Activated CD4-positive, alpha-beta memory T cell treated with anti-CD3 and anti-CD28 coated beads, Interleukin-2, amount 10 ng/mL, durations not matched to agents 7 days and 5 days (primary cell): ENCODE data around the gene ADGRD1. TPM values are rescaled to one million over a fixed set of nuclear protein-coding genes. Genes with fewer than 3 reads are reported as not detected.

Source experiments
- CTCF ChIA-PET: fragments of 350-600 bp; sonication (Branson Sonifier 250); formaldehyde crosslinking; loops from one replicate; lab custom pipeline; 2021; ENCODE audit warnings: antibody characterized with exemption, inconsistent platforms; lab: Charles Lee
- POLR2A ChIA-PET: fragments of 350-600 bp; sonication (Branson Sonifier 250); formaldehyde crosslinking; loops from one replicate; lab custom pipeline; 2021; ENCODE audit warnings: antibody characterized with exemption; lab: Charles Lee
- DNase-seq: peaks from one replicate; pipeline ENCODE4 v3.0.0-alpha.2; 2020
- H3K27ac Mint-ChIP-seq: one replicate; pipeline ENCODE4 v1.8.0; 2021; ENCODE audit warnings: mild to moderate bottlenecking, mixed read lengths
- H3K27me3 Mint-ChIP-seq: one replicate; pipeline ENCODE4 v1.8.0; 2021; ENCODE audit warnings: mixed read lengths
- H3K36me3 Mint-ChIP-seq: one replicate; pipeline ENCODE4 v1.8.0; 2021; ENCODE audit warnings: low read depth, mixed read lengths
- H3K4me1 Mint-ChIP-seq: one replicate; pipeline ENCODE4 v1.8.0; 2021; ENCODE audit warnings: mixed read lengths
- H3K4me3 Mint-ChIP-seq: one replicate; pipeline ENCODE4 v1.8.0; 2021; ENCODE audit warnings: mild to moderate bottlenecking, mixed read lengths
- H3K9me3 Mint-ChIP-seq: one replicate; pipeline ENCODE4 v1.8.0; 2021; ENCODE audit warnings: mixed read lengths
- total RNA-seq, 2 experiments: library from RNA; stranded (reverse); gene quantifications; one replicate each; pipeline ENCODE4 v1.2.3, GENCODE V29; 2021

ADGRD1 gene
- total RNA-seq, 2 experiments from 2014 or later, result 0.23 TPM; not detected in 1

DNA sequence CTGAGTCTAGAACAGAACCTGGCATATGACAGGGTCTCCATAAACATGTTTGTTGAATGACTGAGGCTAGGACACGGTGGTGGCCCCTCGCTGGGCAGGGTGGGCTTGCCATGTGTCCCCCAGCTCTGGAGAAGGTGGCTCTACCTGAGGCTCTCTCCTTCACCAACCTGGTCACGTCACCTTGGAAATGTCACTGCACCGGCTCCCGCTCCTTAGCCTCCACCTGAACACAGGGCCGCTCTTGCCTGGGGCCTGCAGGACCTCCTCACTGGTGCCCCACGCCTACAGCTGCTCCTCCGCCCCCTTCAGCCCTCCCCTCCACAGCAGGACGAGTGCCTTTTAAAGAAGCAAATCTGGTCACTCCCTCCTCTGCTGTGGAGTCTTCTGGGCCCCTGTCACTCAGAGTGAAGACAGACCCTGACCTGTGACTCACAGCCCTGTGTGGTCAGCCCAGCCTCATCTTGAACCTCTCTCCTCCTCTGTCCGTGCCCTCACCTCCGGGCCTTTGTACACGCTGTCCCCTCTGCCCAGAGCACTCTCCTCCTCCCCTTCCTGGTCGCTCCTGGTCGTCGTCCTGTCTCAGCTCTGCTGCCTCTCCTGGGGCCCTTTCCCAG, 81.0 kb downstream of the ADGRD1 start:
- CTCF ChIA-PET, result no interaction called here
- no peak for DNase-seq
- no peak overlapping the region for H3K27ac Mint-ChIP-seq
- no peaks in the 10 kb centered on the region for H3K36me3 Mint-ChIP-seq
- peaks cover 17% of the 10 kb centered on the region for H3K9me3 Mint-ChIP-seq
- POLR2A ChIA-PET, result no interaction called here
- no peak overlapping the region for H3K4me3 Mint-ChIP-seq
- H3K4me1 Mint-ChIP-seq, result no peaks in the 10 kb centered on the region
- H3K27me3 Mint-ChIP-seq, result no peaks in the 10 kb centered on the region

DNA sequence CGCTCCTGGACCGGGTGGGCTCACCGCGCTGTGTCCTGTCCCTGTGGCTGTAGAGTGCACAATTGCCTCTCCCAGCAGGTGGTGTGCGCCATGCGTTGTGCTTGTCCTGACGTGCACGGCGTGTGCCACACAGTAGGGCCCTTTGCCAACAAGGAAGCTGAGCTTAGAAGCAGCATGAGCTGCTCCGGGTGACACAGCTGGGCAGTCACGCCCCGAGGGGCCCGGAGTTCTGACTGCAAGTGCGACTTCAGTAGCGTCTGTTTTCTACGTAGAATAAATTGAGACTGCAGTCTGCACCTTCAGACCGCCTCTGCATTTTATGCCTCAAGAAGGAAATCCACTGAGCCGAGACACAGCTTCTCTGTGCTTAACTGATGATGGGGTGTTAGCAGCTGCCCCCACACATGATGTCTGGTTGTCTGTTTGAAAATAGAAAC, 81.6 kb downstream of the ADGRD1 start:
- Mint-ChIP-seq H3K36me3 (no peaks in the 10 kb centered on the region), H3K27ac (no peak overlapping the region), H3K27me3 (no peaks in the 10 kb centered on the region), H3K4me1 (no peaks in the 10 kb centered on the region), H3K9me3 (peaks cover 17% of the 10 kb centered on the region), H3K4me3 (no peak overlapping the region)
- ChIA-PET CTCF (no interaction called here), POLR2A (no interaction called here)
- no peak for DNase-seq

DNA sequence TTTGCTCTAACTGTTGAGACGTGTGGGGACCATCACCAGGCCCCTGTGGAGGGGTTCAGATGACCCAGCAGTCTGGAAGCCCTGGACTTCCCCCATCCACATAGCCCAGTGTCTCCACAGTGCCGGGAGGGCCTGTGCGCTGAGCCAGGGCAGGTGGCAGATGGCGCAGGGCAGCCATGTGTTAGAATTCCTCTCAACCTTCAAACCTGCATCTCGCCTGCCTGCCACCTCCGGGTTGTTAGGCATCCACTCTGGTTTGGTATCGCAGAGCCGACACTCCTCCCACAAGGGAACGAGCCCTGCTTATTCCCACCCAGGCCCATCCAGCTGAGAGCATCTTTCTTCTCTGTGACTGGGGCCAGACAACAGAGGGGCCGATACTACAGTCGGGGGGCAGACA, 84.5 kb downstream of the ADGRD1 start:
- H3K4me3 Mint-ChIP-seq, result no peak overlapping the region
- no peaks in the 10 kb centered on the region for H3K4me1 Mint-ChIP-seq
- DNase-seq, result no peak
- ChIA-PET CTCF (no interaction called here), POLR2A (no interaction called here)
- peaks cover 17% of the 10 kb centered on the region for H3K9me3 Mint-ChIP-seq
- H3K27ac Mint-ChIP-seq, result no peak overlapping the region
- no peaks in the 10 kb centered on the region for H3K36me3 Mint-ChIP-seq
- H3K27me3 Mint-ChIP-seq, result no peaks in the 10 kb centered on the region

DNA sequence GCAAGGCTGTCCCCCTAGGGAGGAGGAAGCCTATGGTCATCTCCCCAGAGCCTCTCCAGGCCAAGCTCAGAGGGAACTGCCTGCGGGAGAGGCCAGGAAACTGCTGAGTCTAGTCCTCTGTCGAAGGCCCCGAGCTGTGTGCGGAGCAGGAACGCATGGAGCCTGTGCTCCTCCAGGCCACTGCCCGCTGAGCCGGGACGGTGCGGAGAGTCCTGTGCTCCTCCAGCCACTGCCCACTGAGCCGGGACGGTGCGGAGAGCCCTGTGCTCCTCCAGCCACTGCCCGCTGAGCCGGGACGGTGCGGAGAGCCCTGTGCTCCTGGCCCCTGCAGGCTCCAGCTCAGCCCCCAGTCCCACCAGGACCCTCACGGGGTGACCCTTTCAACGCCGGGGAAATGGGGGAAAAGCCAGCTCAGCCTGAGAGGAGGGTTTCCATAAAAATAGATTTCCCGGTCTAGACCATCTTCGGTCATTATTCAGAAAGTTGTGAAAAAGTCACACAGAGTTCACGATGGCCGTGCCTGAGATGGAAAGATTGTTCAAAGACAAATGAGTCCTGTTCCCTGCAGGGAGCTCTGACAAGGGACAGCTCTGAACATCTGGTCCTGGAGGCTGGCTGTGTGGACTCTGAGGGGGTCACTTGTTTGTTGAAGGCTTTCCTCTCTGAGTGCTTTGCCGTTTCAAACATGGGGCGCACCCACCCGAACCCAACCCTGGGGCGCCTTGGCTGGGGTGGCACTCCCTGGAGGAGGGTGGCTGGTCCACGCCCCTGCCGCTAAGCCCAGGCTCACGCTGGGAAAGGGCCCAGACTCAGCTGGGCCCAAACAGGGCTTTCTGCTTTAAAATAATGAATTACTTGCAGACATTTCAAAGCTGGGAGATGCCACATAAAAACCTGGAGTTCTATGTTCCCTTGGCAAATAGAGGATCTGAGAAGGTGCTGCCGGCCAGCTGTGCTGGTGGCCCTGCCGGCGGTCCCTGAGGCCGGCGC, 85.5 kb downstream of the ADGRD1 start:
- CTCF ChIA-PET, result no interaction called here
- no peak overlapping the region for H3K4me3 Mint-ChIP-seq

DNA sequence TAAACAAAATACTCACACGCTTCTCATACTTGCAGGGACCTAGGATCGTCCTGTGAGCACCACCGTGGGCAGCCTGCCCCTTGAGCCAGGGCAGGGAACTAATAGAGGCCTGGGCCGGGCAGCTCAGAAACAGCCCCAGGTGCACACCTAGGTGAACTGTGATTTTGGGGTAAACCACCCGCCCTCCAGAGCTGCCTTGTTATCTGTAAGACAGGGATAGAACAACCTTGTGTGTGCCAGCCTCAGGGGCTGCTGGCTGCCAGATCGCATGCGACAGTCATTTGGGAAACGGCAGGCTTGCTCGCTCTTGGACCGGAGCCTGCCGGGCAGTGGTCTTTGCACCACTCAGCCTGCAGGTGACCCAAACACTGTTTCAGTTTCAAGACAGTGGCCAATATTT, 86.8 kb downstream of the ADGRD1 start:
- no peaks in the 10 kb centered on the region for H3K4me1 Mint-ChIP-seq
- no peak overlapping the region for H3K27ac Mint-ChIP-seq
- DNase-seq, result no peak
- no peaks in the 10 kb centered on the region for H3K36me3 Mint-ChIP-seq
- no peaks in the 10 kb centered on the region for H3K27me3 Mint-ChIP-seq
- ChIA-PET POLR2A (no interaction called here), CTCF (no interaction called here)
- H3K4me3 Mint-ChIP-seq, result no peak overlapping the region
- H3K9me3 Mint-ChIP-seq, result peaks cover 17% of the 10 kb centered on the region

More for the DNA sequence above, 85.5 kb downstream of the ADGRD1 start:
- DNase-seq, result no peak
- POLR2A ChIA-PET, result no interaction called here
- H3K36me3 Mint-ChIP-seq, result no peaks in the 10 kb centered on the region
- H3K27ac Mint-ChIP-seq, result no peak overlapping the region
- H3K27me3 Mint-ChIP-seq, result no peaks in the 10 kb centered on the region
- H3K9me3 Mint-ChIP-seq, result peaks cover 17% of the 10 kb centered on the region
- no peaks in the 10 kb centered on the region for H3K4me1 Mint-ChIP-seq

DNA sequence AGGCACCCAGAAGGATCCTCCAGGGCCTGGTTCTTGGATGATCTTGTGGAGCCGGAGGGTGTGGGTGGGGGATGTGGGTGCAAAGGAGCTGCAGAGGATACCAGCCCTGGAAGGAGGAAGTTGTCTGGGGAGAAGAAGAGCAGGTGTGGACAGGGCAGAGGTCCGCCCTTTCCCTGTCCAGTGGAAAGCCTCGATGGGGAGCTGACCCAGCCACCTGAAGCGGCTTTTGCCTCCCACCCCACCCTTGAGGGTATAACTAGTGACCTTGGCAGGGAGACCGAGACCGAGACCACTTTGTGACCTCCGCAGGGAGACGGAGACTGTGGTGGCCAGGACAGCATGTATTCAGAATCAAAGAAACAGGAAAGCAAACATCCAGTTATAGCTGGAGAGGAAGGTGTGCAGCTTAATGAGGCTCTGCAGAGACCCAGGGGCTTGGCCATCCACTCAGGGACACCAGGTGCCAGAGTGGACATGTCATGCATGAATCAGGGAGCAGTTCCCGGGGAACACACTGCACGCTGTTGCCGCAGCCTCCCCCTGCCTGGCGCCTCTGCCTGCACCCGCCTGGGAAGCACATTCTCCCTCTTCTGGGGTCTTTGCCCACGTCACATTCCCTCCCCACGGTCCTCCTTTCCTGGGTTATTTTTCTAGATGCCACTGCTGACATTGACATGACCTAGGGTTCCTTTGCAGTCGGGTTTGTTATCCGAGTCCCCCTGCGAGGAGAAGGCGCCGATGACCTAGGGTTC, 87.7 kb downstream of the ADGRD1 start:
- H3K27me3 Mint-ChIP-seq, result no peaks in the 10 kb centered on the region
- DNase-seq, result no peak
- no peaks in the 10 kb centered on the region for H3K36me3 Mint-ChIP-seq
- H3K27ac Mint-ChIP-seq, result no peak overlapping the region
- H3K9me3 Mint-ChIP-seq, result peaks cover 14% of the 10 kb centered on the region
- no peaks in the 10 kb centered on the region for H3K4me1 Mint-ChIP-seq
- POLR2A ChIA-PET, result no interaction called here
- H3K4me3 Mint-ChIP-seq, result no peak overlapping the region
- CTCF ChIA-PET, result no interaction called here

DNA sequence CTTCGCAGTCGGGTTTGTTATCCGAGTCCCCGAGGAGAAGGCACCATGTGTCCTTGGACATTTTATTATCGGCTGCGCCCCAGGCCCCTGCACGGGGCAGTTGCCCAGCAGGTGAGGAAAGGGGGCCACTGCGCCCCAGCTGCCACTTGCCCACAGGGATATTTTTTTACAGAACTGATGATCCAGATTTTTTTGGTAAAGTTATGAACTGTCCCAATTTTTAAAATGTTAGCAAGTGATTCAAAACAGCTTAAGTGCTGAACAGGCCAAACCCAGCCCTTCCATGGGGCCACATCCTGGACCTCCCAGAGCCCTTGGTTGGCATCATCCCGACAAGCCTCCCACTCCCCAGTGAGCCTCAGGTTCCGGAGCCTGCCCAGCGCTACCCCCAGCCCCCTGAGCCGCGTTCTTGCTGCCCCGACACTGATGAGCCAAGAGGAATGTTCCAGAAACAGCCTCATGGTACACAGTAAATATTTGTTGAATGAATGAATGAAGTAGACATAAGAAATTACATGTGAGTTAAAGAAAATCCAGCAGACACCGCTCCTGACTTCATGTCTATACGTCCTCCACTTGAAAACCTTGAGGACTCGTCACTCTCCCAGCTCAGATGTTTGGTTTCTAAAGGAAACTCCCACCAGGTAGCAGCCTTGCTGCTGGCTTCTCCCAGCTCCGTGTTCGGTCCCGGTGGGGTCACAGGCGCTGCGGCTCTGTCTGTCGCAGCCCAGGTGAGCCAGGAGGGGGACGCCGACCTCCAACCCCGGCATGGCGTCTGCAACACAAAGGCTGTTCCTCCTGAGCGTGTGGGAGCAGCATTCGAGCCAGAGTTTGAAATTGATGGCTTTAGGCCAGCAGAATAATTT, 88.5 kb downstream of the ADGRD1 start:
- peaks cover 6% of the 10 kb centered on the region for H3K9me3 Mint-ChIP-seq
- no peak overlapping the region for H3K27ac Mint-ChIP-seq
- no peaks in the 10 kb centered on the region for H3K27me3 Mint-ChIP-seq
- no peak for DNase-seq
- ChIA-PET CTCF (no interaction called here), POLR2A (no interaction called here)
- H3K36me3 Mint-ChIP-seq, result no peaks in the 10 kb centered on the region
- H3K4me3 Mint-ChIP-seq, result no peak overlapping the region
- H3K4me1 Mint-ChIP-seq, result no peaks in the 10 kb centered on the region

DNA sequence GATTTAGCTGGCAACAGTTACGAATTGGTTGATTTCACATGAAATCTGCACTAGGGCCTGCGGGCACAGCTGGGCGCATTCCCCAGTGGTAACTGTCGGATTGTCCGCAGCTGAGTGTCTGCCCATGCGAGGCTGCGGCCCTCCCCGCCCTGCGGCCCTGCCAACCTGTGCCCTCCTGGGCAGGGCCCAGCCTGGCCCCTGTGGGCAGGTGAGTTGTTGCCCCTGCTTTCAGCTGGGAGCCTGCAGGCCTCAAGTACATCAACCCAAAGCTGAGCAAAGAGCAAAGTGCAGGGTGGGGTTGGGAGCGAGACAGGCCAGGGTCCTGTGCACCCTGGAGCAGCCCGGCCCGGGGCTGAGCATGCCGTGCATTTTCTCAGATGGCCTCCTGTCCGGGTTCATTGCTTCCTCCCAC, 89.1 kb downstream of the ADGRD1 start:
- Mint-ChIP-seq H3K27ac (no peak overlapping the region), H3K4me1 (no peaks in the 10 kb centered on the region), H3K36me3 (no peaks in the 10 kb centered on the region), H3K27me3 (no peaks in the 10 kb centered on the region), H3K4me3 (no peak overlapping the region), H3K9me3 (peaks cover 2% of the 10 kb centered on the region)
- ChIA-PET POLR2A (no interaction called here), CTCF (no interaction called here)
- no peak for DNase-seq

DNA sequence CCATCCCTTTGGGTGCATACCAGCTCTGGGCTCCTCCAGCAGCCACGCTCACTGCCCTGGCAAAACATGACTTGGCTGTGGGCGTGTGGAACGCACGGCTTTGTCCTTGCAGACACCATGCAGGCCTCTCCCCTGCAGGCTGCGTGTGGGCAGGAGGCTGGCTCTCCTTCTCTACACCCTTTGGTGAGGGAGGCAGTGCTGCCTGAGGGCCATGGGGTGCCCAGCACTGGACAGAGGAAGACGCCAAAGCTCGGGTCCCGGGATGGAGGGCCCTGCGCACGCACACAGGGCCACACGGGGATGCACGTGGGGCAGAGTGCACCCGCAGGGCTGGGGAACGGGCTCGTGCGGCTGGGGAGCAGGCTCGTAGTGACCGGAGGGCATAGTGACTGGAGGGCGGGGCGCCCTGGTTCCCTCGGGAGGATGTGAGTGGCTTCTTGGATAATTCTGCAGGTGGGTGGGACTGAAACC, 89.7 kb downstream of the ADGRD1 start:
- Mint-ChIP-seq H3K27ac (no peak overlapping the region), H3K4me3 (no peak overlapping the region), H3K9me3 (no peaks in the 10 kb centered on the region), H3K4me1 (no peaks in the 10 kb centered on the region), H3K27me3 (no peaks in the 10 kb centered on the region), H3K36me3 (no peaks in the 10 kb centered on the region)
- CTCF ChIA-PET, result no interaction called here
- no peak for DNase-seq
- POLR2A ChIA-PET, result no interaction called here

DNA sequence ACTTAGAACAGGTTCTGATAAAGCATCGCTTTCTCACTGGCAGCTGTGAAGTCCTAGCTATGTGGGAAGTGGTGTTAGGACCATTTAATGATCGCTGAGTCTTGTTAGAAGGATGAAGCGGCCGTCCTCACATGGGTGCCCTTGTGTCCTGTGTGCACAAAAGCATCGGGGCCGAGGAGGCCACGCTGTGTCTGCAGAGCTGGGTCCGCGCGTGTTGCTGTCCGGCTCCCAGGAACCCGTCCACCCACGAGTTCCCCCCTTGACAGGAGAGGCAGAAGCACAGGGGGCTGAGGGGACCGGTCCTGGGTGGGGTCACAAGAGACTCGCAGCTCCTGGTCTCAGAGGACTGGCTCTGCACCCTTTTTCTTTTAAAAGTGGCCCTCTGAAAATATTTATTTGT, 90.4 kb downstream of the ADGRD1 start:
- Mint-ChIP-seq H3K4me3 (no peak overlapping the region), H3K4me1 (no peaks in the 10 kb centered on the region), H3K27ac (no peak overlapping the region), H3K36me3 (no peaks in the 10 kb centered on the region), H3K27me3 (no peaks in the 10 kb centered on the region), H3K9me3 (no peaks in the 10 kb centered on the region)
- DNase-seq, result no peak
- ChIA-PET POLR2A (no interaction called here), CTCF (no interaction called here)

DNA sequence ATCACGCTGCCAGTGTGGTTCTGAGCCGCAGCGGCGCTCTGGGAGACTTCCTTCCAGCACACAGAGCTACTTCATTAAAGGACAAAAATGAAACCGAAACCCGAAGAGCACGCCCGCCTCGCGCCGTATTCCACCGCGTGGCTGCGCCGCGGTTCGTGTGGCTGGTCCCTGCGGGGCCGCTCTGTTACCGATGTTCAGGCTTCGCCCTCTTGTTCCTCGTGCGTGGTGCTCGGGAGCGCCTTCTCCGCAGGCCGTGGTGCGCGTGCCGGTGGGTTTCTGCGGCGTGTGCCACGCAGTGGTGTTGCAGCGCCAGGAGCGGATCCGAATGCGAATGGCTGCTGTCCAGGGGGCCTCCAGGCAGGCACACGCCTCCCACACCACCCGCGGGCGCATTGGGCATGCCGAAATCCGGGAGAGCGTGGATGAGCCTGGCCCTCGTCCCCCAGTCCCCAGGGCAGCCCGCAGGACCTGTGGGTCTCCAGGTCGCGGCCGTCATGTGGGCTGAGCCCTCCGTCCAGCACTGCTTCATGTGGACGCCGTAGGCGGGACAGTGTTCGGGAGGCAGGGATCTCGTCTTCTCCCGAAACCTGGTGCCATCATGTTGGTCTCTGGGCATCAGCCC, 91.2 kb downstream of the ADGRD1 start:
- no peak for DNase-seq
- H3K4me1 Mint-ChIP-seq, result no peaks in the 10 kb centered on the region
- ChIA-PET CTCF (no interaction called here), POLR2A (no interaction called here)
- no peak overlapping the region for H3K4me3 Mint-ChIP-seq
- no peak overlapping the region for H3K27ac Mint-ChIP-seq
- H3K9me3 Mint-ChIP-seq, result no peaks in the 10 kb centered on the region
- H3K27me3 Mint-ChIP-seq, result no peaks in the 10 kb centered on the region
- no peaks in the 10 kb centered on the region for H3K36me3 Mint-ChIP-seq
